HepG2 (cell line): ENCODE results near the gene SLC5A5. TPM values are rescaled to one million over a fixed set of nuclear protein-coding genes. Genes with fewer than 3 reads are reported as not detected.
A peak's percentile ranks its signal among the peaks of the same experiment; 100 is the strongest.

ENCODE experiments used
- AGO2 ChIP-seq: fragments of 200-400 bp; formaldehyde crosslinking; optimal IDR thresholded peaks from 2 replicates; pipeline ENCODE3; 2017; ENCODE audit warnings: mild to moderate bottlenecking, low read depth, low read length, moderate library complexity
- ATF3 ChIP-seq: sonication (generic); formaldehyde crosslinking; IDR thresholded peaks from 2 replicates; pipeline ENCODE4 v1.4.0; 2020; ENCODE audit warnings: missing genetic modification reagents
- BORCS8-MEF2B ChIP-seq: sonication (generic); formaldehyde crosslinking; IDR thresholded peaks from 2 replicates; pipeline ENCODE4 v1.8.0; 2022; ENCODE audit warnings: mild to moderate bottlenecking, missing genetic modification reagents
- ETS1 ChIP-seq: sonication (generic); formaldehyde crosslinking; IDR thresholded peaks from 2 replicates; pipeline ENCODE4 v1.4.0; 2020; ENCODE audit warnings: missing genetic modification reagents
- HDAC1 ChIP-seq: sonication (generic); formaldehyde crosslinking; IDR thresholded peaks from 2 replicates; pipeline ENCODE4 v1.5.1; 2020; ENCODE audit warnings: mild to moderate bottlenecking, missing genetic modification reagents
- IKZF1 ChIP-seq: fragments of 450-650 bp; IDR thresholded peaks from 2 replicates; pipeline ENCODE4 v1.7.1; 2016
- NR1H2 ChIP-seq: sonication (generic); formaldehyde crosslinking; IDR thresholded peaks from 2 replicates; pipeline ENCODE4 v1.8.1; 2022; ENCODE audit warnings: low read depth, missing genetic modification reagents, borderline replicate concordance
- NR2F6 ChIP-seq, 2 experiments: IDR thresholded peaks; 2 replicates each; pipeline ENCODE4 v1.6.1; 2016; ENCODE audit warnings: antibody characterized with exemption in 1 of 2, mild to moderate bottlenecking in 1 of 2
- SALL1 ChIP-seq: sonication (generic); formaldehyde crosslinking; IDR thresholded peaks from 2 replicates; pipeline ENCODE4 v1.8.0; 2022; ENCODE audit warnings: mild to moderate bottlenecking, missing genetic modification reagents
- SNAPC4 ChIP-seq: sonication (generic); formaldehyde crosslinking; IDR thresholded peaks from 2 replicates; pipeline ENCODE4 v1.4.0; 2020; ENCODE audit warnings: mild to moderate bottlenecking, missing genetic modification reagents
- TBL1XR1 ChIP-seq: fragments of 150-350 bp; IDR thresholded peaks from 2 replicates; pipeline ENCODE4 v1.6.1; 2014; ENCODE audit warnings: borderline replicate concordance, low read length; ENCODE audit not compliant: partially characterized antibody
- TEAD3 ChIP-seq: optimal IDR thresholded peaks from 2 replicates; pipeline ENCODE3; 2016; ENCODE audit warnings: borderline replicate concordance
- ZNF264 ChIP-seq: sonication (generic); formaldehyde crosslinking; IDR thresholded peaks from 2 replicates; pipeline ENCODE4 v1.4.0; 2020; ENCODE audit warnings: missing genetic modification reagents
- ZNF274 ChIP-seq: sonication (generic); formaldehyde crosslinking; IDR thresholded peaks from 2 replicates; pipeline ENCODE4 v1.5.1; 2020; ENCODE audit warnings: mild to moderate bottlenecking, missing genetic modification reagents
- ZNF354B ChIP-seq: sonication (generic); formaldehyde crosslinking; IDR thresholded peaks from 2 replicates; pipeline ENCODE4 v1.8.0; 2022; ENCODE audit warnings: mild to moderate bottlenecking, missing genetic modification reagents
- ZNF589 ChIP-seq: sonication (generic); formaldehyde crosslinking; conservative IDR thresholded peaks from 2 replicates; pipeline ENCODE4 v1.8.0; 2022; ENCODE audit warnings: mild to moderate bottlenecking, moderate library complexity, missing genetic modification reagents
- ZNF713 ChIP-seq: sonication (generic); formaldehyde crosslinking; IDR thresholded peaks from 2 replicates; pipeline ENCODE4 v1.4.0; 2020; ENCODE audit warnings: mild to moderate bottlenecking, missing genetic modification reagents
- ZSCAN21 ChIP-seq: sonication (generic); formaldehyde crosslinking; IDR thresholded peaks from 2 replicates; pipeline ENCODE4 v1.8.0; 2022; ENCODE audit warnings: mild to moderate bottlenecking, missing genetic modification reagents, moderate library complexity, borderline replicate concordance
- polyA plus RNA-seq, 8 experiments: library from polyadenylated mRNA; depleted of rRNA in 3 of 8; stranded (reverse) in 7 of 8; unstranded in 1 of 8; fragments of >200 nt; fragmentation: Illumina TruSeq in 4 of 8; extraction: Trizol in 4 of 8; gene quantifications; 2 replicates each; pipeline versions ENCODE4 v1.2.1 to v1.2.3, GENCODE V29; 2011 to 2016; ENCODE audit warnings: low read depth in 4 of 8, missing spikeins in 1 of 8, mixed read lengths in 1 of 8; ENCODE audit not compliant: insufficient read depth in 1 of 8
- total RNA-seq, 5 experiments: library from RNA; depleted of rRNA; stranded (reverse); fragments of >200 nt; fragmentation: Illumina TruSeq; extraction: Trizol; gene quantifications; 2 replicates each; pipeline ENCODE4 v1.2.3, GENCODE V29; 2016; ENCODE audit warnings: low read depth in 1 of 5
- TF ChIP-seq, protein P1 (sequence below): sonication (generic); formaldehyde crosslinking; IDR thresholded peaks from 2 replicates; pipeline ENCODE4 v1.5.1; 2020; ENCODE audit warnings: missing genetic modification reagents, mild to moderate bottlenecking, borderline replicate concordance
- TF ChIP-seq, protein P2 (sequence below): sonication (generic); formaldehyde crosslinking; IDR thresholded peaks from 2 replicates; pipeline ENCODE4 v1.4.0; 2020; ENCODE audit warnings: mild to moderate bottlenecking, low read depth, missing genetic modification reagents
- TF ChIP-seq, protein P3 (sequence below): sonication (generic); formaldehyde crosslinking; IDR thresholded peaks from 2 replicates; pipeline ENCODE4 v1.4.0; 2020; ENCODE audit warnings: mild to moderate bottlenecking, missing genetic modification reagents

Gene SLC5A5
- total and polyA plus RNA-seq, 2 of the 13 experiments (the other 11 are each of a cell fraction or from before 2014, with no cell fraction given) = not detected

DNA sequence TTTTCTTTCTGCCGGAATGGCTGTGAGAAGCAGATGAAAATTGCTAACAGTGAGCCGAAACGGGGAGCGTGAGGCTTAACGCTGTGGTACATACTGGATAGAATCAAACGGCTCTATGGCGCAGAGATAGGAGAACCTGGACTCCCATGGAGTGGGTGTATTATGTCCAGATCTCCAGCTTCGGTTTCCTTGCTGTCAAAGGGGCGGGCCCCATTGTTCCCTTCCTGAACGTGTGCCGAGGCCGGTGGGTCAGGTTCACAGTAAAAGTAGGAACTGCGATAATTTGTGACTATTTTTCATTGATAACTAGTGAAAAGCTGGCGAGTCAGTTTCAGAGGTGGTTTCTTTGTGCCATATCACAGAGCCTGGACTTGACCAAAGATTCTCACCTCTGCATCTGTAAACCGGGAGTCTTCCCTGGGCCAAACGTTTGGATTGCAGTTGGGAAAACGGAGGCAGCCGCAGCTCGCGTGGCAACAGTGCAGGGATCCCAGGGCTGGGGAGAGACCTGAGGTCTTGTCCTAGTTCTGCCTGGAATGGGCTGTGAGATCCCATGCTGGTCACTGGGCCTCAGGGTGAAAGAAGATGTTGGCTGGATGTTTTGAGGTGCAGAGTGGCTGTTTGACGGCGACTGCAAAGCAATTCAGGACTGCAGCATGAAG is 11.3 kb upstream of the SLC5A5 start (continued):
- TF ChIP-seq SNAPC4 (CRISPR knock-in tag) (no peak; the same call in 1 of the 2 replicates), ZNF354B (CRISPR knock-in tag) (no peak), ZNF264 (CRISPR knock-in tag) (no peak), TEAD3 (no peak), TBL1XR1 (no peak), ETS1 (CRISPR knock-in tag) (no peak), ZSCAN21 (CRISPR knock-in tag) (no peak), ZNF589 (CRISPR knock-in tag) (0 out of 2 replicates have a peak, but pooled peaks have one; percentile 26), NR1H2 (CRISPR knock-in tag) (no peak), HDAC1 (CRISPR knock-in tag) (no peak; the same call in none of the 2 replicates), SALL1 (CRISPR knock-in tag) (no peak), ATF3 (CRISPR knock-in tag) (no peak), IKZF1 (no peak), ZNF274 (CRISPR knock-in tag) (no peak), NR2F6 (IDR thresholded peaks at IDR 0.05) (no peak), NR2F6 (CRISPR knock-in tag; IDR thresholded peaks at IDR 0.05) (no peak), ZNF713 (CRISPR knock-in tag) (no peak), BORCS8-MEF2B (CRISPR knock-in tag) (0 out of 2 replicates have a peak, but pooled peaks have one; percentile 46), AGO2 (no peak)
- TF ChIP-seq, protein P1, sequence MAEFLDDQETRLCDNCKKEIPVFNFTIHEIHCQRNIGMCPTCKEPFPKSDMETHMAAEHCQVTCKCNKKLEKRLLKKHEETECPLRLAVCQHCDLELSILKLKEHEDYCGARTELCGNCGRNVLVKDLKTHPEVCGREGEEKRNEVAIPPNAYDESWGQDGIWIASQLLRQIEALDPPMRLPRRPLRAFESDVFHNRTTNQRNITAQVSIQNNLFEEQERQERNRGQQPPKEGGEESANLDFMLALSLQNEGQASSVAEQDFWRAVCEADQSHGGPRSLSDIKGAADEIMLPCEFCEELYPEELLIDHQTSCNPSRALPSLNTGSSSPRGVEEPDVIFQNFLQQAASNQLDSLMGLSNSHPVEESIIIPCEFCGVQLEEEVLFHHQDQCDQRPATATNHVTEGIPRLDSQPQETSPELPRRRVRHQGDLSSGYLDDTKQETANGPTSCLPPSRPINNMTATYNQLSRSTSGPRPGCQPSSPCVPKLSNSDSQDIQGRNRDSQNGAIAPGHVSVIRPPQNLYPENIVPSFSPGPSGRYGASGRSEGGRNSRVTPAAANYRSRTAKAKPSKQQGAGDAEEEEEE (CRISPR knock-in tag) = no peak
- TF ChIP-seq, protein P2, sequence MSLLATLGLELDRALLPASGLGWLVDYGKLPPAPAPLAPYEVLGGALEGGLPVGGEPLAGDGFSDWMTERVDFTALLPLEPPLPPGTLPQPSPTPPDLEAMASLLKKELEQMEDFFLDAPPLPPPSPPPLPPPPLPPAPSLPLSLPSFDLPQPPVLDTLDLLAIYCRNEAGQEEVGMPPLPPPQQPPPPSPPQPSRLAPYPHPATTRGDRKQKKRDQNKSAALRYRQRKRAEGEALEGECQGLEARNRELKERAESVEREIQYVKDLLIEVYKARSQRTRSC (CRISPR knock-in tag) = 0 out of 2 replicates have a peak, but pooled peaks have one; percentile 36
- TF ChIP-seq, protein P3, sequence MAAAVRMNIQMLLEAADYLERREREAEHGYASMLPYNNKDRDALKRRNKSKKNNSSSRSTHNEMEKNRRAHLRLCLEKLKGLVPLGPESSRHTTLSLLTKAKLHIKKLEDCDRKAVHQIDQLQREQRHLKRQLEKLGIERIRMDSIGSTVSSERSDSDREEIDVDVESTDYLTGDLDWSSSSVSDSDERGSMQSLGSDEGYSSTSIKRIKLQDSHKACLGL (CRISPR knock-in tag) = no peak
